Smooth muscle cell (in vitro differentiated cells): ENCODE results near the gene WDR31. TPM values are rescaled to one million over a fixed set of nuclear protein-coding genes. Genes with fewer than 3 reads are reported as not detected.

Experiments used
- DNase-seq: peaks from one replicate; lab custom pipeline; 2025; ENCODE audit not compliant: unreplicated experiment; lab: John Stamatoyannopoulos, UW
- H2AFZ ChIP-seq: fragments of 200-600 bp; sonication (generic); 2 replicates; pipeline ENCODE4 v1.6.0; 2016; ENCODE audit warnings: antibody characterized with exemption, low read depth, mild to moderate bottlenecking
- H3F3A ChIP-seq: fragments of 200-600 bp; sonication (generic); 2 replicates; pipeline ENCODE4 v1.6.0; 2017; ENCODE audit warnings: antibody characterized with exemption, low read depth
- H3K27ac ChIP-seq: fragments of 200-600 bp; sonication (generic); 2 replicates; pipeline ENCODE4 v1.5.1; 2016; ENCODE audit warnings: low read depth, mild to moderate bottlenecking
- H3K27me3 ChIP-seq: fragments of 200-600 bp; sonication (generic); 2 replicates; pipeline ENCODE4 v1.6.1; 2016; ENCODE audit warnings: low read depth, mild to moderate bottlenecking
- H3K36me3 ChIP-seq: fragments of 200-600 bp; sonication (generic); 2 replicates; pipeline ENCODE4 v1.5.1; 2016; ENCODE audit warnings: low read depth
- H3K4me1 ChIP-seq: fragments of 200-600 bp; sonication (generic); 2 replicates; pipeline ENCODE4 v1.5.1; 2016; ENCODE audit warnings: low read depth
- H3K4me2 ChIP-seq: fragments of 200-600 bp; sonication (generic); 2 replicates; pipeline ENCODE4 v1.6.0; 2016; ENCODE audit warnings: mild to moderate bottlenecking
- H3K4me3 ChIP-seq: fragments of 200-600 bp; sonication (generic); 2 replicates; pipeline ENCODE4 v1.5.1; 2016; ENCODE audit warnings: mild to moderate bottlenecking
- H3K79me2 ChIP-seq: fragments of 200-600 bp; sonication (generic); 2 replicates; pipeline ENCODE4 v1.6.0; 2016; ENCODE audit warnings: low read depth, mild to moderate bottlenecking
- H3K9ac ChIP-seq: fragments of 200-600 bp; sonication (generic); 2 replicates; pipeline ENCODE4 v1.6.0; 2016; ENCODE audit warnings: low read depth
- H3K9me3 ChIP-seq: fragments of 200-600 bp; sonication (generic); replicated peaks from 2 replicates; pipeline ENCODE4 v1.5.1; 2016; ENCODE audit warnings: low read depth
- H4K20me1 ChIP-seq: fragments of 200-600 bp; sonication (generic); 2 replicates; pipeline ENCODE4 v1.6.0; 2016; ENCODE audit warnings: low read depth
- CTCF ChIP-seq: fragments of 200-600 bp; sonication (generic); IDR thresholded peaks from 2 replicates; pipeline ENCODE4 v1.5.1; 2017; ENCODE audit warnings: borderline replicate concordance, mild to moderate bottlenecking, antibody characterized with exemption; ENCODE audit not compliant: insufficient read depth, poor library complexity, severe bottlenecking
- WGBS: methylation state at CpG from one replicate; pipeline ENCODE4 v1.1.7; 2016; ENCODE audit warnings: low lambda C conversion rate; 5-methylcytosine and 5-hydroxymethylcytosine counted together
- polyA plus RNA-seq: library from polyadenylated mRNA; unstranded; fragments of >200 nt; fragmentation: Nextera tagmentation; extraction: Ambion mirVana; gene quantifications from 2 replicates; pipeline ENCODE4 v1.2.1, GENCODE V29; 2016
- total RNA-seq: library from RNA; depleted of rRNA; stranded (reverse); fragments of >200 nt; gene quantifications from 2 replicates; pipeline ENCODE4 v1.2.3, GENCODE V29; 2014

WDR31 gene
- total and polyA plus RNA-seq, 2 experiments from 2014 or later: 1.6 to 2.7 TPM

DNA sequence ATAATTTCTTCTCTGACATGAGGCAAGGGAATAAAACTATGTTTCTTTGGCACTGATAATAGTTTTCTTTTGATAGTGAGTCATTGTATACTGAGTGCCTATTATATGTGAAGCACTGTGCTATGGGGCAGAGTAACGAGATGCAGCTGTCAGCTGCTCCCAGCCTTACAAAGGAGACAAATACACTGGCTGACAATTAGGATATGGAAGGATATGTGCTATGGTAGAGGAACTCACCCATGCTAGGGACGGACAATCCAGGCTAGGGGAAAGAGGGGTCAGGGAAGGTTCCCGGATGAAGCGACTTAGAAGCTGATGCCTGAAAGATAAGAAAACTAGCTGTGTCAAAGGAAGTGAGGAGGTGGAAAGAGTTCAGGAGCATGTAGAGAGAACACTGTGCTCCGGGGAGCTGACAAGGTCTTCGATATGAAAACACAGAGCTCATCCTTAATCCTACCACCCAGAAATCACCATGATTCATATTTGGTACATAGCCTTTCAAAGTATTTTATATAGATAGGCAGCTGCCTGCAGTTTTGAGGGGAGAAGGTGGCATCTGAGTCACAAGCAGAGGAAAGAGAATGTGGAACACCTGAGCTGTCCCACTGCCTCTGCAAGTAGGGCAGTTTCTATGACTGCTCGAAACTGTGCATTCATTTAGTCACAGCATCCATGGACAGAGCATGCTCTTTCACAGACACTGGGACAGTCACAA, 21.4 kb upstream of the WDR31 start:
- Histone ChIP-seq H3K9ac (no peak overlapping the region), H3K4me2 (no peak overlapping the region), H3K27ac (no peak overlapping the region), H4K20me1 (no peaks in the 10 kb centered on the region), H3F3A (no peaks in the 10 kb centered on the region), H3K4me3 (no peak overlapping the region), H2AFZ (no peak overlapping the region), H3K36me3 (no peaks in the 10 kb centered on the region), H3K4me1 (no peaks in the 10 kb centered on the region), H3K9me3 (no peaks in the 10 kb centered on the region), H3K27me3 (no peaks in the 10 kb centered on the region), H3K79me2 (no peaks in the 10 kb centered on the region)
- TF ChIP-seq CTCF: no peak
- DNase-seq: no peak
- 68% methylated on average over 7 of the region's 7 CpGs for WGBS

DNA sequence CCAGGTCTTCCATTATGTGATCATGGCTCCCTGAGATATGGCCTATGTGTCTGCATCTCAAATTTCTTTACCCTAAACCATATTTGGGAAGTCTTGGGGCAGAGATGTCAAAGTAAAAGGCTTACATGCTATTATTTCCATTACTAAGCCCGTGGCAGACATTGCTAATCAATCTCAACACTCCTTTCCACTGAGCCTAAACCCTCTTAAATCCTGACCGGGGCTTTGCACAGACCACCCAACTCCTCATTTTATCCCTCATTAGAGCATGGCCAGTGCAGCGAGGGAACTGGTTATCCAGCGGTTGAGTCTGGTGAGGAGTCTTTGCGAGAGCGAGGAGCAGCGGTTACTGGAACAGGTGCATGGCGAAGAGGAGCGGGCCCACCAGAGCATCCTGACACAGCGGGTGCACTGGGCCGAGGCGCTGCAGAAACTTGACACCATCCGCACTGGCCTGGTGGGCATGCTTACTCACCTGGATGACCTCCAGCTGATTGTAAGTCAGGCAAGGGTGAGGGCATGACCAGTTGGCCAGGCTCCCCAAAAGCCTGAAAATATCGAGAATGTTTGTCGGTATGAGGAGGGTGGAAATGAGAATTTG, 20.3 kb upstream of the WDR31 start:
- WGBS: 90% methylated on average over 15 of the region's 15 CpGs
- H3F3A ChIP-seq: no peaks in the 10 kb centered on the region
- H3K27me3 ChIP-seq: no peaks in the 10 kb centered on the region
- H3K4me1 ChIP-seq: no peaks in the 10 kb centered on the region
- no peaks in the 10 kb centered on the region for H3K79me2 ChIP-seq
- no peaks in the 10 kb centered on the region for H3K36me3 ChIP-seq
- no peak for DNase-seq
- no peak overlapping the region for H3K9ac ChIP-seq
- no peak overlapping the region for H3K27ac ChIP-seq
- H3K4me3 ChIP-seq: no peak overlapping the region
- no peak overlapping the region for H3K4me2 ChIP-seq
- no peak for TF ChIP-seq CTCF
- H3K9me3 ChIP-seq: no peaks in the 10 kb centered on the region
- no peak overlapping the region for H2AFZ ChIP-seq
- H4K20me1 ChIP-seq: no peaks in the 10 kb centered on the region

- Histone ChIP-seq H3K27me3 (no peaks in the 10 kb centered on the region), H3F3A (no peaks in the 10 kb centered on the region), H3K36me3 (no peaks in the 10 kb centered on the region), H3K4me1 (no peaks in the 10 kb centered on the region), H3K79me2 (no peaks in the 10 kb centered on the region), H2AFZ (no peak overlapping the region), H3K4me2 (no peak overlapping the region), H3K9me3 (no peaks in the 10 kb centered on the region), H3K4me3 (no peak overlapping the region), H4K20me1 (no peaks in the 10 kb centered on the region), H3K27ac (no peak overlapping the region), H3K9ac (no peak overlapping the region)
- TF ChIP-seq CTCF: no peak
- DNase-seq: no peak
- WGBS: 100% methylated on average over 1 of the region's 1 CpG
These were observed 19.3 kb upstream of the WDR31 start for GRCh38 chr9:113359385-113359784.
